Hepatocyte (in vitro differentiated cells): ENCODE results near the gene SLCO3A1.

ENCODE experiments used
- EZH2 ChIP-seq: fragments of 200-600 bp; sonication (generic); IDR thresholded peaks from 2 replicates; pipeline ENCODE4 v1.6.1; 2016; ENCODE audit warnings: antibody characterized with exemption, mild to moderate bottlenecking, borderline replicate concordance
- EZH2phosphoT487 ChIP-seq: fragments of 200-600 bp; sonication (generic); IDR thresholded peaks from one replicate; pipeline ENCODE4 v1.6.1; 2018; ENCODE audit warnings: antibody characterized with exemption, mild to moderate bottlenecking, low read depth, moderate library complexity; ENCODE audit not compliant: unreplicated experiment, severe bottlenecking
- TF ChIP-seq, protein P1 (sequence below): fragments of 200-600 bp; sonication (generic); IDR thresholded peaks from 2 replicates; pipeline ENCODE4 v1.5.1; 2016; ENCODE audit warnings: antibody characterized with exemption, mild to moderate bottlenecking; ENCODE audit not compliant: poor library complexity

DNA sequence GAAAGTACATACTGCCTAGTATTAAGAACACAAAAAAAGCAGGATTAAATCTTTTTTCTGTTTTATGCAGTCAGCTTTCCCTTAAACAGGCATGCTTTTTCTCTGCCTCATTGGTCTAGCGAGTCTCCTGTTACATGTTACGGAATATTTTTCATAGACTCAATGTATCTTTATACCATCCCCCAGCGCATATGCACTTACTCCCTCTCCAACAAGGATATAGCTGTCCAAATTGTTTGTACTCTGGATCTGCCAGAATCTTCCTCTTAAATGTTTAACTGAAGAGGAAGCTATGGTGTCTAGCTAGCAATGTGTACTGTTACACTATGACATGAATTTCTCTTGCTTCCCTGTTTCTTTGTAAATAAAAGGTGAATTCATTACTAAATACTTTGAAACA lies 9.2 kb upstream of the SLCO3A1 start:
- TF ChIP-seq, protein P1, sequence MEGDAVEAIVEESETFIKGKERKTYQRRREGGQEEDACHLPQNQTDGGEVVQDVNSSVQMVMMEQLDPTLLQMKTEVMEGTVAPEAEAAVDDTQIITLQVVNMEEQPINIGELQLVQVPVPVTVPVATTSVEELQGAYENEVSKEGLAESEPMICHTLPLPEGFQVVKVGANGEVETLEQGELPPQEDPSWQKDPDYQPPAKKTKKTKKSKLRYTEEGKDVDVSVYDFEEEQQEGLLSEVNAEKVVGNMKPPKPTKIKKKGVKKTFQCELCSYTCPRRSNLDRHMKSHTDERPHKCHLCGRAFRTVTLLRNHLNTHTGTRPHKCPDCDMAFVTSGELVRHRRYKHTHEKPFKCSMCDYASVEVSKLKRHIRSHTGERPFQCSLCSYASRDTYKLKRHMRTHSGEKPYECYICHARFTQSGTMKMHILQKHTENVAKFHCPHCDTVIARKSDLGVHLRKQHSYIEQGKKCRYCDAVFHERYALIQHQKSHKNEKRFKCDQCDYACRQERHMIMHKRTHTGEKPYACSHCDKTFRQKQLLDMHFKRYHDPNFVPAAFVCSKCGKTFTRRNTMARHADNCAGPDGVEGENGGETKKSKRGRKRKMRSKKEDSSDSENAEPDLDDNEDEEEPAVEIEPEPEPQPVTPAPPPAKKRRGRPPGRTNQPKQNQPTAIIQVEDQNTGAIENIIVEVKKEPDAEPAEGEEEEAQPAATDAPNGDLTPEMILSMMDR = no peak
- no peak for TF ChIP-seq EZH2phosphoT487
- TF ChIP-seq EZH2 = no peak
